Endothelial cell (in vitro differentiated cells): ENCODE results near the gene TMEM178B. TPM values are rescaled to one million over a fixed set of nuclear protein-coding genes. Genes with fewer than 3 reads are reported as not detected.
A peak's percentile ranks its signal among the peaks of the same experiment; 100 is the strongest.

Source experiments
- DNase-seq: peaks from one replicate; pipeline ENCODE4 v3.0.0; 2021; ENCODE audit warnings: low spot score
- H3K27ac Mint-ChIP-seq: one replicate; pipeline ENCODE4 v1.8.0; 2021; ENCODE audit warnings: mixed read lengths, inconsistent platforms; ENCODE audit not compliant: unreplicated experiment
- H3K27me3 Mint-ChIP-seq: one replicate; pipeline ENCODE4 v1.8.0; 2021; ENCODE audit warnings: mild to moderate bottlenecking, moderate library complexity, mixed read lengths, inconsistent platforms; ENCODE audit not compliant: unreplicated experiment
- H3K36me3 Mint-ChIP-seq: one replicate; pipeline ENCODE4 v1.8.0; 2021; ENCODE audit warnings: mild to moderate bottlenecking, low read depth, mixed read lengths, inconsistent platforms; ENCODE audit not compliant: unreplicated experiment
- H3K4me1 Mint-ChIP-seq: one replicate; pipeline ENCODE4 v1.8.0; 2021; ENCODE audit warnings: mild to moderate bottlenecking, mixed read lengths, inconsistent platforms; ENCODE audit not compliant: unreplicated experiment
- H3K4me3 Mint-ChIP-seq: one replicate; pipeline ENCODE4 v1.8.0; 2021; ENCODE audit warnings: mild to moderate bottlenecking, mixed read lengths, inconsistent platforms; ENCODE audit not compliant: unreplicated experiment
- H3K9me3 Mint-ChIP-seq: one replicate; pipeline ENCODE4 v1.8.0; 2021; ENCODE audit warnings: mixed read lengths, inconsistent platforms; ENCODE audit not compliant: unreplicated experiment
- total RNA-seq: library from RNA; stranded (reverse); fragmentation: NEBNext Ultra II Directional; extraction: Animal tissue kit (Norgen Biotek cat#: 25700); gene quantifications from one replicate; pipeline ENCODE4 v1.2.1, GENCODE V29; 2021; ENCODE audit not compliant: unreplicated experiment
- TF ChIP-seq, protein P1 (sequence below): fragments of 200-600 bp; sonication (generic); IDR thresholded peaks from one replicate; pipeline ENCODE4 v1.5.0; 2021; ENCODE audit warnings: antibody characterized with exemption; ENCODE audit not compliant: unreplicated experiment

Gene TMEM178B
- total RNA-seq, 1 donor from 2014 or later = 0.28 TPM

DNA sequence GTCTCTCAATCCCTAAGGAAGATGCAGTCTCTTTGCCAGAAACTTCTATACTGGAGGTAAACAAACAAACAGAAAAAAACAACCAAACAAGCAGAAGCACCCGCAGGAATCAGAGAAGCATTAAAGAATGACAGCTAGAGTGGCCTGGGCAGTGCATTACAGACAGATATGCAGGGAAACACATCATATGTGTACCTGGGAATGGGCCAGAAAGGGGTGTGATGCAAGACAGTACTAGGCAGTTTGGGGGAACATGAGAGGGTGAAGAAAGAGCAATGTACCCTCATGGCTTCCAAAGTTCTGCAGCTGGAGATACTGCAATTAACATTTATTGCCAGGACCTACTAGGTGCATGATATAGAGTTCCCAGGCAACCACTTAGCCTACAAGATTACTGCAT is 177.3 kb downstream of the TMEM178B start:
- H3K36me3 Mint-ChIP-seq = no peaks in the 10 kb centered on the region
- no peak overlapping the region for H3K4me3 Mint-ChIP-seq
- peaks cover 5% of the 10 kb centered on the region for H3K4me1 Mint-ChIP-seq
- H3K27ac Mint-ChIP-seq = no peak overlapping the region
- DNase-seq = no peak
- H3K27me3 Mint-ChIP-seq = peaks cover 8% of the 10 kb centered on the region
- TF ChIP-seq, protein P1, sequence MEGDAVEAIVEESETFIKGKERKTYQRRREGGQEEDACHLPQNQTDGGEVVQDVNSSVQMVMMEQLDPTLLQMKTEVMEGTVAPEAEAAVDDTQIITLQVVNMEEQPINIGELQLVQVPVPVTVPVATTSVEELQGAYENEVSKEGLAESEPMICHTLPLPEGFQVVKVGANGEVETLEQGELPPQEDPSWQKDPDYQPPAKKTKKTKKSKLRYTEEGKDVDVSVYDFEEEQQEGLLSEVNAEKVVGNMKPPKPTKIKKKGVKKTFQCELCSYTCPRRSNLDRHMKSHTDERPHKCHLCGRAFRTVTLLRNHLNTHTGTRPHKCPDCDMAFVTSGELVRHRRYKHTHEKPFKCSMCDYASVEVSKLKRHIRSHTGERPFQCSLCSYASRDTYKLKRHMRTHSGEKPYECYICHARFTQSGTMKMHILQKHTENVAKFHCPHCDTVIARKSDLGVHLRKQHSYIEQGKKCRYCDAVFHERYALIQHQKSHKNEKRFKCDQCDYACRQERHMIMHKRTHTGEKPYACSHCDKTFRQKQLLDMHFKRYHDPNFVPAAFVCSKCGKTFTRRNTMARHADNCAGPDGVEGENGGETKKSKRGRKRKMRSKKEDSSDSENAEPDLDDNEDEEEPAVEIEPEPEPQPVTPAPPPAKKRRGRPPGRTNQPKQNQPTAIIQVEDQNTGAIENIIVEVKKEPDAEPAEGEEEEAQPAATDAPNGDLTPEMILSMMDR = no peak
- H3K9me3 Mint-ChIP-seq = no peaks in the 10 kb centered on the region

DNA sequence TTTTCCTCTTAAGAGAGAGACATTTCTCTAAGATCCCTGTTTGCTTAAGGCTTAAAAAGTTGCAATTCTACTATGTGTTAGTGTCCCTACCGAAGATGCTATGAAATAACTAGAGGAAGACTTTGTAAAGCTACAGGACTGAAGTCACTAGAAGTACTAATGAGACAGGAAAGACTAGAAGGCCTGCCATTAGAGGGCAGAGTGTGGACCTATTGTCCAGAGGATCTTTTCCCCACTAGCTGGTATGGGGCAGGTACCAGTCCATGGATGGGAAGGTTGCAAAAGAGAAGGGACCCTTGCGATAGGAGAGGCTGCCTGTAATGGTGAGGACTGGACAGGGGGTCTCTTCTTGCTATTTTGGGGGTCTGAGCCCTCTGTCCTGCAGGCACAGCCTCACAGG is 178.1 kb downstream of the TMEM178B start:
- Mint-ChIP-seq H3K36me3 (no peaks in the 10 kb centered on the region), H3K4me1 (peaks cover 5% of the 10 kb centered on the region), H3K27me3 (peaks cover 7% of the 10 kb centered on the region), H3K9me3 (no peaks in the 10 kb centered on the region), H3K27ac (no peak overlapping the region), H3K4me3 (no peak overlapping the region)
- DNase-seq = no peak
- TF ChIP-seq, protein P1 = no peak

DNA sequence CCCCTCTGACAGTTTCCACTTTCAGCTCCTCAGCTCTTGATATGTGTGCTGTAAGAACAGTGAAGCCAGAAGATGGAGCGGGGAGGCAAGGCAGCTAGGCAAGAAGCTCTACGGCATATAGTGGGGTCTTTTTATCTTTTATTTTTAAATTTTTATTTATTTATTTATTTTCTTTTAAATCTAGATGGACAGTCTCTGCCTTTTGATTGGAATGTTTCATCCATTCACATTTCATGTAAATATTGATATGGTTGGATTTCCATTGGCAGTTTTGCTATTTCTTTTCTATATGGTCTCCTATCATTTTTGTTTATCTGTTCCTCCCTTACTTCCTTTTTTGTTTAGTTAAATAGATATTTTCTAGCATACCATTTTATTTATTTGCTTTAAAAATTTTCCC is 183.7 kb downstream of the TMEM178B start:
- TF ChIP-seq, protein P1 = no peak
- Mint-ChIP-seq H3K9me3 (no peaks in the 10 kb centered on the region), H3K36me3 (no peaks in the 10 kb centered on the region), H3K4me1 (no peaks in the 10 kb centered on the region), H3K4me3 (no peak overlapping the region), H3K27me3 (peaks cover 2% of the 10 kb centered on the region), H3K27ac (no peak overlapping the region)
- no peak for DNase-seq

DNA sequence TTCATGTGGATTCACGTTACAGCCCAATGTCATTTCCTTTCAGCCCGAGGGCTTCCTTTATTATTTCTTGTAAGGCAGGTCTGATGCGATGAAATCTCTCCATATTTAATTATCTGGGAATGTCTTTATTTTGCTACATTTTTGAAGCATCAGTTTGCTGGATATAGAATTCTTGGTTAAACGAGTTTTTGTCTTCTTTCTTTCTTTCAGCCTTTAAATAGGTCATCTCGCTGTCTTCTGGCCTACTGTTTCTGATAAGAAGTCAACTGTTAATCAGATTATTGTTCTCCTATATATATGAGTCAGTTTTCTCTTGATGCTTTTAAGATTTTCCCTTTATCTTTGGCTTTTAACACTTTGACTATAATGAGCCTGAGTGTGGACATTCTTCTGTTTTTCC is 184.7 kb downstream of the TMEM178B start:
- Mint-ChIP-seq H3K27ac (no peak overlapping the region), H3K36me3 (no peaks in the 10 kb centered on the region), H3K4me1 (no peaks in the 10 kb centered on the region), H3K27me3 (no peaks in the 10 kb centered on the region), H3K4me3 (no peak overlapping the region), H3K9me3 (no peaks in the 10 kb centered on the region)
- no peak for DNase-seq
- TF ChIP-seq, protein P1 = no peak

DNA sequence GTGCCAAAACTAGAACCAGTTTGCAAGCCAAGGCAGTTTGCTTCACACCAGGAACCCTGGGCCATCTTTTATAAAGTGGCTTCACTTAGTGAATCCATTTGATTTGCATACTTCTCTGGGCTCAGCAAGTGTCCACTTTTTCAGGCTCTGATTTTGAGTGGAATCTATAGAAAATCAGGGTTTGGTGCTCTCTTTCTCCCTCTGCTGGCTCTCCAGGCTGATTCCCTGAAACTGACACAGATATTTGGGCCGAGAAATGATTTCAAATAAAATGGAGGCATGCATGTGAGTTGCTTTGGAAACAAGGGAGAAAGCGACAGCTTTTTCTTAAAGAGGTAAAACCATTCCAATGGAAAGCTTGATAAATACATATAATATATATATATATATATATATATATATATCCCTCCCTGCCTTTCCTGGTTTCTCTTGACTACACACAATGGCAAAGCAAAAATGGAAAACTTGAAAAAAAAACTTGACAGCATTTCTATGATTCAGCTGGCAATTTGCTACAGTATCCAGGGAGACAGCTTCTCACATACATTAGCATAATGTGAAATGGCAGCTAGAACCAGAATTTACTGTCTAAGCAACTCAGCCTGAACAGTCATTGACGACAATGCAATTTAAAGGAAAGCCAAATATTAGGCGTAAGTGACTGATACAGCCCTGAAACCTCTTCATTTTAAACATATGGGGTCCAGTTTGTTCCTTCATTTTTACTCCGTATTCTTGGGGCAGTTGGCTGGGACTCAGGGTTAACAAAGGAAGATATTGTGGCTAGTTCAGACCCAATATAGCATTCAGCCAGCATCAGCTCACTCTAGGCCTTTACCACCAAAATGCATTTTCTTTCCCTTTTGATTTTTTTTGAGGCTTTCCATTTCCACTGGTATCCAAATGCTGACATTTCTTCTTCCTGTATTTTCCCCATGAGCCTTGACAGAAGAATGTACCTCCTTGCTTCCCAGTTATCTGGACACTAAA is 188.5 kb downstream of the TMEM178B start:
- H3K4me3 Mint-ChIP-seq = no peak overlapping the region
- peak; percentile 21 for DNase-seq
- H3K36me3 Mint-ChIP-seq = no peaks in the 10 kb centered on the region
- no peaks in the 10 kb centered on the region for H3K27me3 Mint-ChIP-seq
- TF ChIP-seq, protein P1 = peak; percentile 23
- no peaks in the 10 kb centered on the region for H3K9me3 Mint-ChIP-seq
- H3K4me1 Mint-ChIP-seq = no peaks in the 10 kb centered on the region
- H3K27ac Mint-ChIP-seq = no peak overlapping the region
